GM20431 (cell line): ENCODE data around the gene PLCH2.

ENCODE experiments used
- in situ Hi-C: fragments of 300-500 bp; cut with MseI, MboI; formaldehyde crosslinking; loops from one replicate; pipeline ENCODE4 v1.15.0; 2020; ENCODE audit warnings: low sequenced_read_pairs; ENCODE audit not compliant: unreplicated experiment

The PLCH2 gene

DNA sequence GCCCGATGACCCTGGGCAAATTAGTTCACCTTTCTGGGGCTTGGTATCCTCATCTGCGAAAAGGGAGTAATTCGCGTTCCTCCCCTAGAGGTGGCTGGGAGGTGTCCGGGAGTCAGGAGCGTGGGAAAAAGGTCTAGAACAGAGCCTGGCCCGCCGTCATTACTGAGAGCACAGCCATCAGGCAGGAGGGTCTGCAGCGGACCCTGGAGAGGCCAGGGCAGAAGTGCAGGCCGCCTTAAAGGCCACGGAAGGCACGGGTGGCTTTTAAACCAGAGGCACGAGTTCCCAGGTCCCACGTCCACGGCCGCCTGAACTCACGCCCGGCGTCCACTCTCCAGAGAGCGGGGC, 49.5 kb downstream of the PLCH2 start:
- in situ Hi-C loops, result loop anchor here (25.0 kb wide), 1 partner anchor 338 kb away; the partner anchor contains the start of gene FAAP20

DNA sequence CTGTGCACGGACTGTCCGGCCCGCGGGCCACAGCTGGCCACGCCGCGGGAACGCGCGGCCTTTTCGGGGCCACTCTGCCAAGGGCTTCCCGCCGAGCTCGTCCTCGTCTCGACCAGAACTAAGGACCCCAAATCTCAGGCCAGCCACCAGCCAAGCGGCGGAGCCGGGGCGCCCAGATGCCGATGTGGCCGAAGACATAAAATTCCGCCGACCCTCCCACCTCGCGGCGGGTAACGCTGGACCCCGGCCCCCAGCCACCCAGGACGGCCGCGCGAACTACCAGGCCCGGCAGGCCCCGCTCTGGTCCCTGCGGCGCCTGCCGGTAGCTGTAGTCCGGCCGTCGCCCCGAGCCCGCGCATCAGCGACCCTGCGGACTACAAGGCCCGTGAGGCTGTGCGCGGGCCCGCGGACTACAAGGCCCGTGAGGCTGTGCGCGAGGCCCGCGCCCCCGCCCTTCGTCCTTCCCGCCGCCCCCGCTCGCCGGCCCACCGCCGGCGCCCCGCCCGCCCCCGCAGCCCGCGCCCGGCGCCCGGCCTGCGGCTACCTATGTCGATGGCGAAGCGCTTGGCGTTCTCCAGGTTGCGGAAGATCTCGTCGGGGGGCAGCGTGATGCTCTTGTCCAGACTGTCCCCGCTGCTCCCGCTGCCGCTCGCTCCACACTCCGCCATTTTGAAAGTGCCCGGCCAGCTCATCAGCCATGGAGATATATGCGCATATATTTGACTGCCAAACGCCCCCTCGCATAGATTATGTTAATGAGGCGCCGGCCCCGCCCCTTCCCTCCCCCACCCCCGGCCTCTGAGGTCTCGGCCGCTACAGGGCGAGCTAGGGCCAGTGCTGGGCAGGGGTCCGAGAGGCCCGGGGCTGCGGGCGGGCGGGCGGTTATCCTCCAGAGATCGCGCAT, 50.1 kb downstream of the PLCH2 start, which contains the start of gene PANK4:
TSS of gene PANK4 (minus strand) at position 677 of the 904 bp plus-strand sequence. CDS start at position 668, 9 bp downstream.
- in situ Hi-C loops, result loop anchor here (25.0 kb wide), 1 partner anchor 339 kb away; the partner anchor contains the start of gene FAAP20

DNA sequence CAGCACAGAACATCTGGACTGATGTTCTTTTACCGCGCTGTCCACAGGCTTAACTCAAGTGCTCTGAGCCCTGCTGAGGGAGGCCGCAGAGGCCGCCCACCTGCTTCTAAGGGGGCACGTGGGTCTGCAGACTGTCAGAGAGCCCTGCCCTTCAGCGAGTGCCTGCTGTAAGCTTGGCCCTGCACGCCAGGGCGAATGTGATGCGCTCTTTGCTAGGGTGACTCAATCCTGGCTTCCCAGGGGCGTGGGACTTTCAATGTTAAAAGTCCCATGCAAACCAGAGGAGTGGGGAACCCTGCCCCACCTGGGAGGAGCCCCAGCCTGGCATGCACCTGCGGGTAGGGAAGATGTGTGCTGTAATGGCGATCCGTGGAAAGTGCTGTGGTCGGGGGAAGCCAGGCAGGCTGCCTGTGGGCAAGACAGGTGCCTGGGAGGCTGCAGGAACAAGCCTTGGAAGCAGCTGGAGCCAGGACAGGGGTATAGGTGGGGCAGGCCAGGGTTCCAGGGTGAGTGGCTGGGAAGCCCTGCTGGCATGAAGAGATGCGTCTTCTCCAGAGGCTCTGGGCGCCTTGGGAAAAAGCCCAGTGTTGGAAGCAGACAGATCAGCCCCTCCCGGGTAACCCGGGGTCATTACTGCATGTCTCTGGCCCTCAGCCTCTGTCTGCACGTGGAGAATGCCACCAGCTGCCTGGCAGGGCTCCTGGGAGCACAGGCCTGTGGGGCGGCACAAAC, 50.9 kb downstream of the PLCH2 start:
- in situ Hi-C loops, result loop anchor here (25.0 kb wide), 1 partner anchor 340 kb away; the partner anchor contains the start of gene FAAP20

- in situ Hi-C loops, result loop anchor here (25.0 kb wide), 1 partner anchor 340 kb away; the partner anchor contains the start of gene FAAP20
Measured at GRCh38 chr1:2527556-2527860, 51.4 kb downstream of the PLCH2 start.

GRCh38 chr1:2528016-2528415, 51.9 kb downstream of the PLCH2 start:
- in situ Hi-C loops, result loop anchor here (25.0 kb wide), 1 partner anchor 341 kb away; the partner anchor contains the start of gene FAAP20

DNA sequence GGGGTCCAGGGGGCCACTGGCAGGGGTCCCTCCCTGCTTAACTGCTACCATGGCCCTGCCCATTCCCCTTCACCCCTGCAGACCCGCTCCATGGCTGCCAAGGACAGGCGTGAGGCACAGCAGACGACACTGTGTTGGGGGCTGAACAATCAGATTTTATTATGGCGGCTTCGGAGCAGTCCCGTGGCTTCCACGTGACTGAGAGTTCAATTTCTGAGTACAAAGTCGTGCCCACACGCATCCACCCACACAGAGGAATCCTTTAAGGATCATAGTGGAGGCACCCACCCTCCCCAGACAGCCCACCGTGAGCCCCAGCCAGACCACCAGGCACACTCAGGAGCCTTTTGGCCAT, 52.5 kb downstream of the PLCH2 start:
- in situ Hi-C loops, result loop anchor here (25.0 kb wide), 1 partner anchor 341 kb away; the partner anchor contains the start of gene FAAP20

DNA sequence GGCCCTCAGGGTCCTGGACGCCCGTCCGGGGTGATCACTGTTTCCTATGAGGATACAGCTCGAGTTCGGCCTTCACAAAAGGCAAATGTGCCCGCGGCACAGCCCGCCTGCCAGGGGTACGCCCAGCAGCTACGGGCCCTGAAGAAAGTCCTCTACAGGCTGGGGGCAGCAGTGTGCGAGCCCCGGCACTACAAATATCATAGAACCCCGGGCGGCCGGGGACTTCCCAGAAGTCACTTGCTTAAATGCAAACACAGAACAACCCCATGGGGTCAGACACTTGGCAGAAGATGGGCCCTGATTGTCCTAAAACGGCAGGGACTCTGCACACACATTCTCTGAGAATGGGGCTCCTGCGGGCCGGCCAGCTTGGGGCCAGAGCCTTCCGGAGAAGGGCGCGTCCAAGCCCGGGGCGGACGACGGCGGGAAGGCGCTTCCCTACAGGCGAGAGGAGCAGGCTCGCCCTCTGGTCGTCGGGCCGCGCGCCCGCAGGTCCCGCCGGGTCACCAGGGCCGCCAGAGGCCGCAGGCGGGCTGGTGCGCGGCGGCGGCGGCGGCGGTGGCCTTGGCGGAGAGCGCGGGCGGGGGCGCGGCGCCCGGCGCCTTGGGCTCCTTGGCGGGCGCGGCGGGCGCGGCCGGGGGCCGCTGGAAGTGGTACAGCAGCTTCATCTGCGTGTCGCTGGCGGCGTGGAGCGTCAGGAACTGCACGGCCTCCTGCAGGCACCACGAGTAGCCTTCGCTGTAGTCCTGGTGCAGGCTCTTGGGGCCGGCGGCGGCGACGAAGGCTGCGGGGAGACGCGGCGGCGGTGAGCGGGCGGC, 53.1 kb downstream of the PLCH2 start:
- in situ Hi-C loops, result loop anchor here (25.0 kb wide), 1 partner anchor 342 kb away; the partner anchor contains the start of gene FAAP20

- in situ Hi-C loops, result loop anchor here (25.0 kb wide), 1 partner anchor 343 kb away; the partner anchor contains the start of gene FAAP20
Measured at GRCh38 chr1:2529784-2530512, 53.9 kb downstream of the PLCH2 start, which contains the start of gene HES5. TSS of gene HES5 (minus strand) at chr1:2530263. CDS start at chr1:2530164, 99 bp downstream.

DNA sequence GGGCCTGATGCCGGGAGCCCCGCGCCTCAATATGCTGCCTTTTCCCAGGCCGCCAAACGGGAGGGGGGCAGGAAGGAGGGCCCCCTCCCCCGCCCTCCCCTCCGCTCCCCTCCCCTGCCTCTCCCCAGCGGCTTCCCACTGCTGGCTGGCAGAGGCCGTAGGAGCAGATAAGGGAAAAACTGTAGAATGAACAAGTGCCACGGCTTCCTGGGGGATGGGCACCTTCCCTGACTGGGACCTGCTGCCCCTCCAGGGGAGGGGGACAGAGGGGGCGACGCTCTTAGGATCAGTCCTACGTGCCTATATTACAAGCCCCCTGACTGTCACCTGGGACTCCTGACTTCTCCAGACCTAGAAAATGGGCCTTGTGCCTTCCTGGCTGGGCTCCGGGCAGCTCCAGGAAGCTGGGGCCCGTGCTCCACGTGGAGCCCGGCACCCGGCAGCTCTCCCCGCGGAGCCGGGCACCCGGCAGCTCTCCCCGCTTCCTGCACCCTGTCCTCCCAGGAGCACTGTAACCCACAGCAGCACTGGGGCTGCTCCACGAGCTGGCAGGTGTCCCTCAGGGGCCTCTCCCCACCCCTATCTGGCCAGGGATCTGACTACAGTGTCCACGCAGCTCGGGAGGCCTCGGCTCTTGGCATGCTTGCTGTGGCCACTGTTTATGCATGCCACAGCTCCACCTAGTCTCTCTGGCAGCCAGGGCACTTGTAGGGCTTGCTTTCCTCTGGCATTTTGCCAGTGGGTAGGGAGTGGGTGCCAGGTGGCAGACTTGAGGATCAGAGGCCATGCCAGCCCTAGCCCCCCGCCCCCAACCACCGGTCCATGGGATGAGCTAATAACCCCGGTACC, 54.6 kb downstream of the PLCH2 start:
- in situ Hi-C loops, result loop anchor here (25.0 kb wide), 1 partner anchor 343 kb away; the partner anchor contains the start of gene FAAP20

DNA sequence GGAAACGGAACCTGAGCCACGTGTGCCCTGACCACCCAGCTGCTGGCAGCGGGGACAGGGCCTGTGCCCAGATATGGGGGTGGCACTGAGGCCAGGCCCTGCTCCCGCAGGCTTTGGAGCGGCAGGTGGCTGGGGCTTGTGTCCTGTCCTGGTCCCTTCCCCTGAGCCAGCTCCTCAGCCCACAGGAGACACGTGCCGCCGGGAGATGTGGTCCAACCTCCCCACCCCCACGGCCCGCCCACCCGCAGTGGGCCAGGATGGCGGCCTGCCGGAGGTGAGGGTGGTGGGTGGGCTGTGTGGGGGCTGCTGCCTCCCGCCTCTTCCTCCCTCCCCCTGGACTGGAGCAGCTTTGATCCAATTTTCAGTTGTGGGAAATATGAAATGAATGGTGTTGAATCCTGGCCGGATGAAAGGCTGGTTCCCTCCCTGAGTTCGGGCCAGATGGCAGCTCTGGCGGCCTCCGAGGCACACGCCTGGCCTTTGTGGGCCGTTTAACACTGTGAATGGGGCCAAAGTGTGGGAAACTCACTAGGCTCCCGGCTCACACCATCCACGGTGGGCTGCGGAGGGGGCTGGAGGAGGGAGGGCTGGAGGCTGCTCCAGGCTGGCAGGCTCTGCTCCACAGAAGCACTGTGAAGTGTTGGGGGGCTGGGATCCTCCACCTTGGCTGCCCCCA, 56.5 kb downstream of the PLCH2 start:
- in situ Hi-C loops, result loop anchor here (25.0 kb wide), 1 partner anchor 345 kb away; the partner anchor contains the start of gene FAAP20

DNA sequence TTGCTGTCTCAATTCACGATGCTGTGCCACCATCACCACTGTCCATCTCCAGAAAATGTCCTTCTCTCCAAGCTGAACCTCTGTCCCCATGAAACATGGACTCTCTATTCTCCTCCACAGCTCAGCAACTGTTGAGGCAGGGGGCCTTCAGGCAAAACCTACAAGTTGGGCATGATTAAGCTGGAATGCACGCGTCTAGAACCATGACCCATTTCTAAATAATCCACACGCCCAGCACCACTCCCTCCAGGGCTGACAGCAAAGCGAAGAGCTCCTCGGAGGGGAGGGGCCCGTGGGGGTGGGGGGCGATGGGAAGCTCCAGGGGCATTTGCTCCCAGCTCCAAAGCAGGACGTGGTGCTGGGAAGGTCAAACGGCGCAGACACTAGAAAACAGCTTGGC, 57.3 kb downstream of the PLCH2 start:
- in situ Hi-C loops, result loop anchor here (25.0 kb wide), 1 partner anchor 346 kb away; the partner anchor contains the start of gene FAAP20

- in situ Hi-C loops, result loop anchor here (25.0 kb wide), 1 partner anchor 347 kb away; the partner anchor contains the start of gene FAAP20
Measured at GRCh38 chr1:2534315-2534686, 58.2 kb downstream of the PLCH2 start.

GRCh38 chr1:2534687-2535441, 58.8 kb downstream of the PLCH2 start:
- in situ Hi-C loops, result loop anchor here (25.0 kb wide), 1 partner anchor 348 kb away; the partner anchor contains the start of gene FAAP20

GRCh38 chr1:2535455-2535854, 59.4 kb downstream of the PLCH2 start:
- in situ Hi-C loops, result loop anchor here (25.0 kb wide), 1 partner anchor 348 kb away; the partner anchor contains the start of gene FAAP20

- in situ Hi-C loops, result loop anchor here (25.0 kb wide), 1 partner anchor 349 kb away; the partner anchor contains the start of gene FAAP20
Measured at GRCh38 chr1:2535981-2536380, 59.9 kb downstream of the PLCH2 start.

GRCh38 chr1:2537784-2538115, 61.7 kb downstream of the PLCH2 start:
- in situ Hi-C loops, result loop anchor here (25.0 kb wide), 1 partner anchor 350 kb away; the partner anchor contains the start of gene FAAP20
